Inflammatory macrophage (primary cell): Measurements from ENCODE around the gene TANC1.
A peak's percentile ranks its signal among the peaks of the same experiment; 100 is the strongest.

Experiments
- DNase-seq, 2 donors: peaks; one replicate each; pipeline ENCODE4 v3.0.0-alpha.2; 2020 to 2022
- total RNA-seq, 18 experiments: gene quantifications; one replicate each; lab custom pipeline; 2026; ENCODE audit warnings: mixed read lengths in 6 of 18, inconsistent platforms in 2 of 18; lab: John Stamatoyannopoulos, UW

The TANC1 gene
- 0.11 to 13.4 (median 0.86) reads per million in 18 experiments for total RNA-seq

DNA sequence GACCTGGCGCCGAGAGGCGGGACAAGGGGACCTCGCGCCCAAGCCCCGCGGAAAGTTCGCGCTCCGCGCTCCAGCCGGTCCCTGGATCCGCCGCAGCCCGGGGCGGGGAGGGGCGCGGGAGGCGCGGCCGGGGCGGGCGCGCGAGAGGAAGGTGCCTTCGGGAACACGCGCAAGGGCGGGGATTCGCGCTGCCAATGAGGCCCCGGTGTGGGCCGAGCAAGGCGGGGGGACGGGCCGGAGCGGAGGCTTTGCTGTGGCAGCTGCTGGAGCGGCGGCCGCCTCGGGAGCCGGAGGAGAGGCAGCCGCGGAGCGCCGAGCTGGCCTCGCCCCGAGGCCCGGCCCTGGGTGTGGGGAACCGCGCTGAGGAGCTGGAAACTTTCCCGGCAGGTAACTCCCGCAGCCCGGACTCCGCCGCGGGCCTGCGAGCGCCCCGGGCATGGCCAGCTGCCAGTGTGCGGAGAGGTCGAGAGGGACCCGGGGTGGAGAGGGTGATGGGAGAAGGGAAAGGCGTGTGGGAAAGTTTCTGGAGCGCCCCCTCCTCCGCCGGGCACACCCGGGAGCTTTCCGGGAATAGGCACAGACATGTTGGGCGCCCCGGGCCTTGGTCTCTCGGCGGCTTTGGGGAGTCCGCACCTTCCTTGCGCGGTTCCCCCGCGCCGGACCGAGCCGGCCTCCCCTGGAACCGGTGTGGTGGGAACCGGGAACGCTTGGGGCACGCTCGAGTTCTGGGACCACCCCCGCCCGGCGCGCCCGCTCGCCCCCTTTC is at the start of gene TANC1:
TANC1 (plus strand) TSS at position 245 of the 766 bp plus-strand sequence. CDS start 97,271 bp downstream, outside the sequence.
- peak; percentile 65 to 87 for DNase-seq

DNA sequence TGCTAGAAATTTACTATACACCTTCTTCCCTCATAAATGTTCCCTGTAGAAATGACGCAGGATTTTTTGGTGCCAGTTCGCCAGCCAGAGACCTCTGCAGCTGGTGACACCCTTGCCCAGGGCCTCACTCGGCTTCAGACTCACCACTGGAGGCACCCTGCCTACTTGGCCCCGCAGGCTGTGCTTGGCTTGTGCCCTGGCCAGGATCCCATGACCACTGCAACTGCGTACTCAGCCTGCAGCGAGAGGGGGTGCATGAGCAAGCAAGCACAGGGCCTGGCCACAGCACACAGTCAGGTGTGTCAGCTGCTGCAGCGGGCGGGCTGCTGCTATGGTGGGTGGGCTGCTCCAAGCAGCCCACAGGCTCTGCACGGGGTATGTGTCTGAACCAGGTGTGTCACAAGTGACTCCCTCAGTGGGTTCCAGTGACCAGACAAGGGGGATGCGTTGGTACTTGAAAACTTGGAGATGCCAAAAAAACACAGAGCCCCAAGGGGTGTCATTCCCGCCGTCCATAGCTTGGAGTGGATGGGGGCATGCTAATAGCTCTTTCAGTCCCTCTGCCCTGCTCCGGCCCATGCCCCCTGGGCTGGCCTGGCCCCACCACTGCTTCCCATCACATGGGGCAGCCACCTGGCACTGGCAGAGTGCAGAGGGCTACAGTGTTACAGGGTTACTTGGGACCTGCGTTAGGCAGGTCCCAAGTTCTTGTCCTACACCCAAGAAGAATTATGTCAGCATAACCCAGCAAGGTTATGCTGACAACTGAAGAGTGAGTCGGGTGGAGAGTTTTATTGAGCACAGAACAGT is 46.6 kb upstream of the TANC1 start:
- no peak for DNase-seq

DNA sequence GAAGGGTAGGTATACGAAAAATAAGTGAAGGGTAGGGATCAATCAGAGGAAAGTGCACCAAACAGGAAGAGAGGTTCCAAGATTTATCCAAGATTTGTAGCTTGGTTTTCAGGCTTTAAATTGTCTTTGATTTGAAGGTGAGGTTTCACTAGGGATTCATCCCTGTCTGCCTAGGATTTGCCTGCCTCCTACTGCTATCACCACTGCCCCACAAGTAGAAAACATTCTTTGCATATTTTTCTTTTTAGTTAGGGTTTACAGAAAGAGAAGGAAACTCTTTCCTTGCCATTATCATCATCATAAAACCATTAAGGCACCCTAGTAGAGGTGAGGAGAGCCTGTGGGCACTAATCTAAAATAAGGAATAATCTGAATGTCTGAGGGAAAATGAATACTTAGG is 45.8 kb upstream of the TANC1 start:
- no peak for DNase-seq

DNA sequence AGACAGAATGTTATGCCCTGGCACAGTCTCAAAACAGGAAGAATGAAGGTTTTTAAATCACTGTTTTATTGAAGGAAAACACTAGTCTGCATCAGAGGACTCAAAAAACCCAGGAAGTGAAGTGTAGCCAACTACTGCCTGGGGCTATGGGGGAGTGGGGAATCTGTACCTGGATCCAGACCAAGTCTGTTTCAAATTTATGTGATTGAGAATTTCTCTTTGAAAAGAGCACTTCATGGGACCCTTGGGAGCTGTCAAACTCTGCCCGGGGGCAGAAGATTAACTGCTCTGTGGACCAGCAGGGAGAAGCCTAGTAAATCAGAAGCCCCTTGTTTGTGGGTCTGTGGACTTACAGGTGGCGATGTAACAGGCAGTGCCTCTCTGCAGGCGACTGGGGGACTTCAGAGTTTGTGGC is 45.3 kb upstream of the TANC1 start:
- DNase-seq = no peak

DNA sequence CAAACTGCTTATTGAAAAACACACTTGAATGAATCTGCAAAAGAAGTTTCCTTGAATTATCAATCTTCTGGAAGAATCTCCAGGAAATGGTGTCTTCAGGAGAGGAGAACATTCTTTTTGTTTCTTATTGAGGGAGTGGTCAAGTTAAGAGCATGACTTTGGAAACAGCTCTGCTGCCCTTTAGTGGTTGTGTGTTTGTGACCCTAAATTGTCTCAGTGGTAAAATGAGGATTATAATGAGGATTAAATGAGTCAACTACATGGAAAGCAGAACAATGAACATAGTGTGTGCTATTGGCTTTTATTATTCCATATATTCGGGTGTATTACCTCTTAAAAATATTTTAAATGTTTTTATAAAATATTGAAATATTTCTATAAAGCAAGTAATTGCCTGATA is 44.8 kb upstream of the TANC1 start:
- DNase-seq = no peak

DNA sequence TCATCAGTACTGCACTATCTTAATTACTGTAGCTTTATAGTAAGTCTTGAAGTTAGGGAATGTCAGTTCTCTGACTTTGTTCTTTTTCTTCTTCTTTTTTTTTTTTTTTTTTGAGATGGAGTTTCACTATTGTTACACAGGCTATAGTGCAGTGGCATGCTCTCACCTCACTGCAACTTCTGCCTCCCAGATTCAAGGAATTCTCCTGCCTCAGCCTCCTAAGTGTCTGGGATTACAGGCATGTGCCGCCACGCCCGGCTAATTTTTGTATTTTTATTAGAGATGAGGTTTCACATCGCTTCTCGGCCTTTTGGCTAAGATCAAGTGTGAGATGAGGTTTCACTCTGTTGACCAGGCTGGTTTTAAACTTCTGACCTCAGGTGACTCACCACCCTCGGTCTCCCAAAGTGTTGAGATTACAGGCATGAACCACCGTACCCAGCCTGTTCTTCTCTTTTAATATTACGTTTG is 41.9 kb upstream of the TANC1 start:
- no peak for DNase-seq

DNA sequence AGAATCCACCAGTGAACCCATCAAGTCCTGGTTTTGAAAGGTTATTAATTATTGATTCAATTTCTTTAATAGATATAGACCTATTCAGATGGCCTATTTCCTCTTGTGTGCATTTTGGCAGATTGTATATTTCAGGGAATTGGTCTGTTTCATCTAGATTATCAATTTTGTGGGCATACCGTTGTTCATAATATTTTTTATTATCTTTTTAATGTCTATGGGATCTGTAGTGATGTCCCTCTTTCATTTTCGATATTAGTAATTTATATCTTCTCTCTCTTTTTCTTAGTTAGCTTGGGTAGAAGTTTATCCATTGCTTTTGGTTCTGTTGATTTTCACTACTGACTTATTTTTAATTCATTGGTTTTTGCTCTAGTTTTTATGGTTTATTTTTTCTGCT is 39.9 kb upstream of the TANC1 start:
- DNase-seq = no peak

DNA sequence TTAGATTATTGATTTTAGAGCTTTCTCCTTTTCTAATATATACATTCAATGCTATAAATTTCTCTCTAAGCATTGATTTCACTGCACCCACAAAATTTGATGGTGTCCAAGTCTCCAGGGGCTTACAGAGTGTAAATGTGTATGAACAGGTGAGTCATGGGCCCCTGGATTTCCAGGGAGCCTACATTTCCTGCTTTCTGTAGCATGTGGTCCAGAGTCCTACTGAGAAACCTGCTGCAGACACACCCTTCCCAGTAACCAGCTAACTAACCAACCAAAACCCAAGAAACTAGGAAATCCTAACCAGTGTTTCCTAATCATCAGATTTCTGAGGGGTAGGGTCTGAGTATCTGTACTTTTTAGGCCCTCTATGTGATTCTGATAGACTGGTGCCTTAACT is 39.5 kb upstream of the TANC1 start:
- no peak for DNase-seq

DNA sequence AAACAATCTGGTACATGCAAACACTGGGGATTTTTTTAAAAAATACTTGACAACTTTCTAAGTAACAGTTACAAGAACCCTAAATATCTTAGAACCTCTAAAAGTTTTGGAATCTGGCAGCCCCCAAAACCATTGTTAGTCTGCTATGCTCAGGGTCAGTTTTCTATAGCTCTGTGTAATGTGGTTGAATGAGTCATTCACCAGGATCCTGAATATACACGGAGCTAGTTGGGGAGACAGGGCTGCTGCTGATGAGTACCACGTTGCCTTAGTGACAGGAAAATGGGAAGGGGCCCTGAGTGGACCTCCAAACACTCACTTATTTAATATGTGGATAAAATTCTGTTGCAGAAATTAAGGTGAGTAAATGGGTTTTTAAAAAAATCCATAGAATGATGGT is 36.9 kb upstream of the TANC1 start:
- no peak for DNase-seq

DNA sequence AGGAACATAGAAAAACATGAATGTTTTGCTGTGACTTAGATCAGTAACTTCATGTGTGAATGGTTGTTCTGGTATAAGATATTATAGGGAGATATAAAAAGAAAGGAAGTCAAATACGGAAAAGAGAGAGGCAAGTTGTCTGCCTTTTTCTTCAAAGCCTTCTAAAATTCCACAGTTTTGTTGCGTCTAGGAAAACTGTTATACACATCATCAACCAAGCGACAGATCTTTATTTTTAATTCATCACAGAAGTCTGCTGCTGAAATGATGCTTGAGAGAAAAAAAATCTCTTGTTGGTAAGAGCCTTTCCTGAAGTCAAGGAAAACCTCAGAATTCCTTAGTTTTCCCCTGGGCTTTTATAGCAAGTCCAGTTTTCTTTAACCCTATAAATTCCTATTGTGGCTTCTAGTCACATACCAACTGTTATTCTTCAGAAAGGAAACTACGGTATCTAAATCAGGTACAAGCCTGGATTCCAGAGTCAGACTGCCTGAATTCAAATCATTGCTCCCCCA is 36.3 kb upstream of the TANC1 start:
- no peak for DNase-seq

DNA sequence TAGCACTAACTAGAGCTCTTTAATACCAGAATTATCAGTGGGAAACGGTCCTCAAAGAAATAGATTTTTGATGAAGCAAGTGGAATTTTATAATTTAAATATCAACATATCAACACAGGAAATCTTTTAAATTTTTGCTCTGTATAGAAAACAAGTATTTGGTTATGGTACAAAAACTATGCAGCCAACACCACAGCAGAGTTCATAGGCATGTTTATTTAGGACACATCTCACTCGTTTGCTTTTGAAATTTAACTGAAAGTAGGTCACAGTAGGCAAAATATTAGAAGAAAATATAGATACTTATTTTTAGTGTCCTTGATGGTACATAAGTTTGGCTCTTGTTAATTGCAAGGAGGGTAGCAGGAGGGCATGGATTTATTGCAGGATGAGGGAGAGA is 34.3 kb upstream of the TANC1 start:
- no peak for DNase-seq

DNA sequence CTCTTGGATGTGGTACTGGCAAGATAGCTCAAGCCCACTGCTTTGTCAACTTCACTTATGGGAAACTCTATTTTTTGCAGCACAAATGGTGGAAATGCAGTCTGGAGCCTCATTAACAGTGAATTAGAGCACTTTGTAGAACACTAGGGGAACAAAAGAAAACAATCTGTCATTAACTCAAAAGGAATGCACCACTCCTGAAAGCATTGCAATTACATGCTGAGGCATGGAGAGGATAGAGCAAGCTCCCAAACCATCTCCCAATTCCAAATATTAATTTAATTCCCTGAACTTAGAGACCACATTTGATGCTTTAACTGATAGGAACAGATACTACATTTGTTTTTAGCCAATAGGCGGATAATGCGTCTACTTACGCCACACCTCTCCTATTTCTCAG is 32.8 kb upstream of the TANC1 start:
- no peak for DNase-seq

DNA sequence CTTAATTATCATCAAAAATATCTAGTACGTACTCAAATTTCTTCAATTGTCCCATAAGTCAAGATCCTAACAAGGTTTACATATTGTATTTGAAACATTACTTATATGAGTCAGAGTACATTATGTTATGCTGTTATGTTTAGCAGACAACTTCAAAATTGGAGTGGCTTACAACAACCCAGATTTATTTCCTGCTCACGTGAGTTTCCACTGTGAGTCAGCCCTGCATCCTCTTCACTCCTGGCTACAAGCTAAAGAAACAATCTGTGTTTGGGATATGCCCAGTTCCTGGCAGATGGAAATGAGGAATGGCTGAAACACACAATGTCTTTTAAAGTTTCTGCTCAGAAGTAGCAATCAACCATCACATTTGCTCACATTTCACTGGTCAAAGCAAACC is 31.5 kb upstream of the TANC1 start:
- DNase-seq = no peak

DNA sequence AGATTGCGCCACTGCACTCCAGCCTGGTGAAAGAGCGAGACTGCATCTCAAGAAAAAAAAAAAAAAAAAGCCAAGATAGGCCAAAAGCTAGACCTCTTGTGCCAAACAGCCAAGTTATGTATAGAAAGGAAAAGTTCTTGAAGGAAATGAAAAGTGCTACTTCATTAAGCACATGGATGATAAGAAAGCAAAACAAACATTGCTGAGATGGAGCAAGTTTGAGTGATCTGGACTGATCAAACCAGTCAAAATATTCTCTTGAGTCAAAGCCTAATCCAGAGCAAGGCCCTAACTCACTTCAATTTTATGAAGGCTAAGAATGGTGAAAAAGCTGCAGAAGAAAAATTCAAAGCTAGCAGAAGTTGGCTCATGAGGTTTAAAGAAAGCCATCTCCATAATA is 28.1 kb upstream of the TANC1 start:
- DNase-seq = no peak

DNA sequence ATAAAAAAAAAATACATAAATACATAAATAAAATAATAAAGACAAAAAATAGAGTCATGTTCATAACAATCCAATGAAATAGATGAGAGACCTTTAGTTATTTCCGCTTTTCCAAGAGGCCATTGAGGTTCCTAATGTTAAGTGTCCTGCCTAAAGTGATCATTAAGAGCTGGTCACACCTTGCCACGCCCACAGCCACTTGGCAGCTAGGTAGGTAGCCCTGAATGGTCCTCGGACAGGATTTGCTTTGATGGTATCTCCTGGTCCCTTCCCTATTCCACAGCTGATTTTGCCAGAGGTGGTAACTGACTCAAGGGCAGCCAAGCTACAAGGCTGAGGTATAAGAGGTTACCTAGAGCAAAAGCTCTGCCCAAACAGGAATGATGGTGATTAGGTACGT is 24.5 kb upstream of the TANC1 start:
- no peak for DNase-seq

DNA sequence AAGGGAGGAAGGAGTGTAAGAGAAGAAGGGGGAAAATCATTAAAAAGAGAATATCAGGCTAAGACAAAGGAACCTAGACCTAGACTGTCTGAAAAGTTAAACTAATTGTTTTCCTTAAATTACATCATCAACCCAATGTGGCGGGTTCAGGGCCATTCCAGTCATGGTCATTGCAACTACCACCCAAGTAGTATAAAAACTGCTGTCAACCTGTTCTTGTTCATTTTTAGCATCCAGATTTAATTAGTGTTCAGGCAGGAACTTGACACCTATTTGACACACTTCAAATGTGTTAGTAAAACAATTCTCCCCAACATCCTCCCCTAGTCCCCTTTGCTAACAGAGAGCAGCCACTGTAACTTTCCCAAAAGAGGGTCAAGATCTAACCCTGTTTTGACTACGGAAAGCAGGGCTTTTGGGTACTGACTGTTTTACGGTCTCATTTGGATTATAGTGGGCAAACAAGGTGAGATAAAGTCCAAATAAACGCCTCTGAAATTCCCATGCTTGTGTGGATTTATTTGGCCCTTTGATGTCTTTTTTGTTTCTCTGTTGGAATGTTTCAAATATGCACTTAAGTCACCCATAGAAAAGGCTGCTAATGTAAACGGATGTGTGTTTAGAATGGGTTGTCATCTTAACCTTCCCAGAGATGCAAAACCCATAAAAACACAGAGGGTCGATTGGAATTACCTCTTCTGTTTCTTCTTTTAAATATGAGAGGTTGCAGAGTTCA is 19.3 kb upstream of the TANC1 start:
- DNase-seq = no peak

DNA sequence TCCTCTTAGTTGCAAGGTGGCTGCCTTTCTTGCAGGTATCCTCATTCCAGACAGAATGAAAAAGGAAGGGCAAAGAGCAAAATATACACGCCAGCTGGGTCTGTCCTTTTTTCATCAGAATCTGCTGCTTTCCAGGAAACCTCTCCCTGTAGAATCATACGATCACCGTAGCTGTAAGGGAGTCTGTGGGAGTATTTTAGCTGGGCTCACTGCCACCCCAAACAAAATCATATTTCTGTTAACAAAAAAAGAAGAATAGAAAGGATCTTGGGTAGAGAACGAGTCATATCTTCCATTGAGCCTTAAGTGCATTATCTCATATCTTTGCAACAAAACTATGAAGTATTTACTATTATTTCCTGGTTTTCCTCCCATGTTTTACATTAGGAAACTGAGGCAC is 15.0 kb upstream of the TANC1 start:
- DNase-seq = no peak

DNA sequence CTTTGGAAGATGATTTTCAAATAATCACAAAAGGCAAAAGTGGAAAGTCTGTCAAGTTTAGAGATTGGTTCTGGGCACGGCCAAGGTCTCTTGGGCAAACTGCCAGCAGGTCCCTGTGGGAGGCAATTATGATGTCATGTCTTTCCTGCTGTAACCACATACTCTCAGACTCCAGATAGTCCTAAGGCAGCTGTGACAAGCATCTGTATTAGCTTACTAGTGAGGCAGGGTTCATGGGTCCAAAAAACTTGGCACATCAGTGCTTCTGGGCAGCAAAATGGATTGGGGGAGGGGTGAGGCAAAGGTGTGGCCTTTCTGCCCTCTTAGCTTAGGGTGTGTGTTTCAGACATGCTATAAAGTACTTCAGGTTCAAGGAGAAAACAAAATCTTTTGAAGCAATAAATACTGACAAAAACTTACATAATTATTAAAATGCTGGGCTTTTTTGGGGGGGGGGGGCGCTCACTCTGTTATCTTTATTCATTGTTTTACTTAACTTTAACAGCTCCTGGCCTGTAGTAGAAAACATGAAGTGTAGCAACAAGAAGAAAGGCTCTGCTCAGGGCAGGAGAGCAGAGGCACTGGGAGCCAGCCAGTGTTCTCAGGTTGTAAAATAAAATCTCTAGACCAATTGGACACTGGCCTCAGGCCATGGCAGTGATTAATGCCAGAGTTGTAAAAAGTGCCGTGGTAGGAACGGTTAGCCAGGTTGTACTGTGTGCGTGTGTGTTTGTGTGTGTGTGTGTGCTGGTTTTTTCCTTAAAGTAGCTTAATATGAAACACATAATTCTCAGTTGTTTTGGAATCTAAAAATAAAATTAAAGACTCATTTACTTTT is 14.3 kb upstream of the TANC1 start:
- peak; percentile 67 to 76 for DNase-seq

DNA sequence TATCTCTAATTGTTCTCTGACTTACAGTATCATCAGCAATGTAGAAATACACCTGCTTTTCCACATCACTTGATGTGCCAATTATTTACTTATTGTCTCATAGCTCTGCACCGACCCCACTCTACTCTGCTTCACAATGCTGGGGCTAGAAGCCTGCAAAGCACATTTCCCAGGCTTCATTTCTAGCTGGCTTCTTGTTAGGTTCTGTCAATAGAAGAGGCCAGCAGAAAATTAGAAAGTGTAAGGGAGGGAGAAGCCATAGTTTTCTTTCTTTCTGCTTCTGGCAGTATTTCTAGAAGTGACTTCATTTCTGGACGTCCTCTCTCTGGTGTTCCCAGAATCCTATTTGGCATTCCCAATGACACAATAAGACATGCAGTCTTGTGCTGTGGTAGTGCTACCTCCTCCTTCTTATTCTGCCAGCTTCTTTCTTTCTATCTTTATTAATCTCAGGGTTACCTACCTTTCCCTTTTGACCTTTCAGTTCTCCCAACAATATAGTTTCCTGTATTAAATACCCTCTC is 12.5 kb upstream of the TANC1 start:
- DNase-seq = no peak

DNA sequence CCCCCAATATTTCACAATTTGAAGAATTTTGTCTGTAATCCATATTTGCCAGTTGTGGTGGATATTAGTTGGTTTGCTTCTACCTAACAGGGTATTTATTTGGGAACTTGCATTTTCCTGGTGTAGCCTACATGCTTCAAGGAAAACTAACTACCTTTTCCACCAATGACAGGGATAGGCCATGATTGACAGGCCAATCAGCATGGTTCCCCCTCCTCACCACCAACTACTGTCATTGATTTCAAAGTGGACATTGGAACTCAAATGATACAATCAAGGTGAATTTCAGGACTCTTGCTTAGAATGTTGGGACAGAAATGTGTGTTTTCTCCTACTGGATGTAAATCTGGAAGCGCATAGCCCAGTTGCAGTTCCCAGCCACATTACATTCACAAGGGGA is 10.1 kb upstream of the TANC1 start:
- no peak for DNase-seq

DNA sequence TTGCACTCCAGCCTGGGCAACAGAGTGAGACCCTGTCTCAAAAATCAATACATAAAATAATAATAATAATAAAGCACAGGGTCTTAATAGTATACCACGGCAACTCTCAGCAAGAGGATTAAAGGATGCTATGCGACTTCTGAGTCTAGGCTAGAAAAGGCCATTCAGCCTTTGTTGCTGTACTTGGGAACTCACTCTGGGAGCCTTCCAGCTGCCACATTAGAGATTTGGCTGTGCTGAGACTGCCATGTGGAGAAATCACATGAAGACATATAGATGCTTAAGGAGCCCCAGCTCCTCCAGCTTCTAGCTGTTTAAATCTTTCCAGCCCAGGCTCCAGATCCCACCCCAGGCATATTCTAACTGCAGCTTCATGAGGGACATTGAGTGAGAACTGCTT is 8.2 kb upstream of the TANC1 start:
- no peak for DNase-seq

DNA sequence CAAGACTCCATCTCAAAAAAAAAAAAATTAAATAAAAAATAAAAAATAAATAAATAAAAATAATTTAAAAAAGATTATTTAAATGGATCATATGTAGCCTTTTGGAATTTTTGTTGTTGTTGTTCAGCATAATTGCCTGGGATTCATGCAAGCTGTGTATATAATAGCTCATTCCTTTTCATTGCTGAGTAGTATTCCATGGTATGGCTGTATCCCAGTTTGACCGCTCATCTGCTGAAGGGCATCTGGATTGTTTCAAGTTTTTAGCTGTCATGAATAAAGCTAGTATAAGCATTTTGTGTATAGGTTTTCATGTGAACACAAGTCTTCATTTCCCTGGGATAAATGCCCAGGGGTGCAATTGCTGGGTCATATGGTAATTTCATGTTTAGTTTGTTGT is 6.4 kb upstream of the TANC1 start:
- no peak for DNase-seq
